ENCODE measurements around the gene PAN3.

PAN3 gene

GRCh38 chr13:28337166-28338005 lies 199.0 kb downstream of the PAN3 start:
- no peak for DNase-seq (ENCODE audit: low read depth)

GRCh38 chr13:28338006-28338574 lies 199.7 kb downstream of the PAN3 start:
- DNase-seq (ENCODE audit: low read depth): no peak

GRCh38 chr13:28338742-28339141 lies 200.4 kb downstream of the PAN3 start:
- DNase-seq (ENCODE audit: low read depth): no peak

DNA sequence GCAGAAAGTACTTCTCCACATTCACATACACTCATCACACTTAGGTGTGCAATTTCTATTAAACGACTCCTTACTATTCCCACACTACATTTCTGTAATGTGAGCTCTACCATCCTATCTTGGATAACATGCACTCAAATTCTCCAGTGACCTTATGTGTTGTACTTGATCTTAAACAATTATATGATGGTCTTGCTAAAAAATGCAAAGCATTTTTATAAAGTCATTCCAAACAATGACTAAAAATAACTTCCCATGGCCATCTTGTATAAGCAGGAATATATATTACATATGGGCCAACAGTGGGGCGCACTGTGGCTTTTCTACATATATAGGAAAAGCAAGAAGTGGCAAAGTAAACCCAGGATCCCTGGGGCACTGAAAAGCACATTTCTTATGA lies 201.1 kb downstream of the PAN3 start:
- DNase-seq (ENCODE audit: low read depth): no peak

DNA sequence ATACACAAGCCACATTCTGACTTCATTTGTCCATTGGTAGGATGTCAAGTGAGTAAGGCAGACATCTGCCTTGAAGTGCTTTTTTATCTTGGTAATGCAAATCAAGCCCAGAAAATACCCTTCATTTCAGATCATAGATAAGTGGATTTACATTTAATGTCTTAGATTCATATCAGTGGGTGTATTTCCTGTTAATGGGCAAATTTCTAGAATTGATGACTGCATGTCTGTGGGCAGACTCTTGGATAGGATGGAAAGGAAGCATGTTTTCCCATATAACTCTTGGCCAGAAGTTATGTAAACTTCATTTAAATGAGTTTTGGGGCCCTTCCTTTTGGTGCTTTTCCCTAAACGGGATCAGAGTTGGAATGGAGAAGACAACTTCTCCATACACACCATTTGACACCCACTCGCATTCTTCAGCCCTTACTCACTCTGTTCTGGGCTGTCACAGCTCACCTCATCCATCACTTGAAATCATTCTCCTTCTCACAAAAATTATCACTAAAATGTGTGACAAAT lies 202.0 kb downstream of the PAN3 start:
- no peak for DNase-seq (ENCODE audit: low read depth)

DNA sequence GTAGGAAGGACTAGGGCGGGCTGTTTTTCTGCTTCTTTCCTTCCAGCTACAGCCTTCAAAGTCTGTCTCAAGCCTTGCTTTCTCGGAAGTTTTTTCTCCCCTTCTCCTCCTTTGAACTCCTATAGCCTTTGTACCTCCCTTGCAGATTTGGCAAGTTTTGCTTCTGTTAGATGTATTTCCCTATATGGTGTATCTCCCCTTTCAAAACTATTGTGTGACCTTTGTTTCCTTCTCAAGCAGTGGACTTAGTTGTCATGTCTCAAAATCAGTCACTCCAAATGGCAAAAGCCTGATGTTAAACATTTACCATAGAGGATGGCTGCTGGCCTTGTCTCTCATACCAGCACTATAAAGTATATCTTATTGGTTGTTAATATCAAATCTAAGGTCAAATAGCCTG lies 203.9 kb downstream of the PAN3 start:
- no peak for DNase-seq (ENCODE audit: low read depth)

- DNase-seq (ENCODE audit: low read depth): no peak
Measured at GRCh38 chr13:28344163-28344562, 205.8 kb downstream of the PAN3 start.
